Measurements from ENCODE around the gene C10orf95. TPM values are rescaled to one million over a fixed set of nuclear protein-coding genes. Genes with fewer than 3 reads are reported as not detected.

C10orf95 gene
- total and polyA plus RNA-seq, 2 donors (not counting 3 experiments of a cell fraction or from before 2014, with no cell fraction given) = 0.08 TPM; not detected in 1

DNA sequence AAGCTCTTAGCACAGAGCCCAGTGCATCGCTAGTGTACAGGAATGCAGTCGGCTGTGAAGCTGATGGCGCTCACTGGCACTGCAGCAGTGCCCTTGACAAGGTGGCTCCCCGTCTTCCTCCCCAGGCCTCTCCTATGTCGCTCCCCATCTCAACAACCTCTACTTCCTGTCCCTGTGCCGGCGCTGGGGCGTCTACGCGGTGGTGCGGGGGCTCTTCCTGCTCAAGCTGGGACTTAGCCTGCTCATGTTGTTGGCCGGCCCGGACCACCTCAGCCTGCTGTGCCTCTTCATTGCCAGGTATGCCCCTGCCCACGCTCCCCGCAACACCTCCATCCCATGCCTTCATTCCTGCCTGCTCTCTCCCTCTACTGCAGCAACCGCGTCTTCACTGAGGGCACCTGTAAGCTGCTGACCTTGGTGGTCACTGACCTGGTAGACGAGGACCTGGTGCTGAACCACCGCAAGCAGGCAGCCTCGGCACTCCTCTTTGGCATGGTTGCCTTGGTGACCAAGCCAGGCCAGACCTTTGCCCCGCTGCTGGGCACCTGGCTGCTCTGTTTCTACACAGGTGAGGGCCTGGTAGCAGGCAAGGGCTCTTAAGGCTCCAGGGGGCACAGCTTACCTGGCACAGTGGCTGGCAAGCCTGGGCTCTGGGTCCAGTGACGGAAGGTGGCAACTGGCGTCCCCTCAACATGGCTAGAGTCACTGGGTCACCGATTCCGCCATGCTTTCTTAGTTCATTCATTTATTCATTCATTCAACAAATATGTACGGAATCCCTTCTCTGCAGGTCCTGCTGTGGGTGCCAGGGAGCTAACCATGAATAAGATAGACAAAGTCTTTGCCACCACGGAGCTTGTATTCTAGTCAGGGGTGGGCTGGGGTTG is 22.3 kb upstream of the C10orf95 start:
- Histone ChIP-seq H3K79me2 (ENCODE audit: control insufficient read depth, insufficient read depth, low read length) (no peaks in the 10 kb centered on the region), H2AFZ (ENCODE audit: low read depth, low read length) (no peak overlapping the region), H3K4me2 (ENCODE audit: insufficient read depth, low read length) (no peak overlapping the region), H3K36me3 (ENCODE audit: control insufficient read depth in 2 of 2, extremely low read depth in 1 of 2, insufficient read depth in 2 of 2, low read length in 2 of 2) (no peaks in the 10 kb centered on the region), H3K27ac (ENCODE audit: insufficient read depth, low read depth, low read length) (no peak overlapping the region), H3K9ac (replicated peaks; ENCODE audit: extremely low read depth, insufficient read depth, low read length) (no peak overlapping the region), H3K27me3 (ENCODE audit: control insufficient read depth in 2 of 2, insufficient read depth in 2 of 2, low read length in 2 of 2) (no peaks in the 10 kb centered on the region), H3K9me3 (replicated peaks; ENCODE audit: control insufficient read depth, insufficient read depth, low read length) (no peaks in the 10 kb centered on the region), H3K9me1 (replicated peaks; ENCODE audit: control insufficient read depth, extremely low read depth, insufficient read depth, low read length) (no peaks in the 10 kb centered on the region), H4K20me1 (replicated peaks; ENCODE audit: control insufficient read depth, extremely low read depth, insufficient read depth, low read length) (no peaks in the 10 kb centered on the region), H3K4me3 (replicated peaks in 1 of 3; ENCODE audit: insufficient read depth in 1 of 3, low read depth in 1 of 3, low read length in 3 of 3) (no peak overlapping the region), H3K4me1 (ENCODE audit: control insufficient read depth, extremely low read depth, insufficient read depth, low read length) (no peaks in the 10 kb centered on the region)
- ChIA-PET CTCF (interaction anchor here (0.9 to 1.0 kb wide), 2 partner anchors 110 to 304 kb away, joined by 4 to 5 read pairs; no protein-coding TSS in a partner anchor), POLR2A (no interaction called here)
- TF ChIP-seq, protein P1, sequence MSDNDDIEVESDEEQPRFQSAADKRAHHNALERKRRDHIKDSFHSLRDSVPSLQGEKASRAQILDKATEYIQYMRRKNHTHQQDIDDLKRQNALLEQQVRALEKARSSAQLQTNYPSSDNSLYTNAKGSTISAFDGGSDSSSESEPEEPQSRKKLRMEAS (IDR thresholded peaks at IDR 0.05; ENCODE audit: insufficient read depth, insufficient read length) = no peak
- TF ChIP-seq FOS (IDR thresholded peaks at IDR 0.05; ENCODE audit: borderline replicate concordance, insufficient read depth, low read length) = no peak
- TF ChIP-seq, protein P2, sequence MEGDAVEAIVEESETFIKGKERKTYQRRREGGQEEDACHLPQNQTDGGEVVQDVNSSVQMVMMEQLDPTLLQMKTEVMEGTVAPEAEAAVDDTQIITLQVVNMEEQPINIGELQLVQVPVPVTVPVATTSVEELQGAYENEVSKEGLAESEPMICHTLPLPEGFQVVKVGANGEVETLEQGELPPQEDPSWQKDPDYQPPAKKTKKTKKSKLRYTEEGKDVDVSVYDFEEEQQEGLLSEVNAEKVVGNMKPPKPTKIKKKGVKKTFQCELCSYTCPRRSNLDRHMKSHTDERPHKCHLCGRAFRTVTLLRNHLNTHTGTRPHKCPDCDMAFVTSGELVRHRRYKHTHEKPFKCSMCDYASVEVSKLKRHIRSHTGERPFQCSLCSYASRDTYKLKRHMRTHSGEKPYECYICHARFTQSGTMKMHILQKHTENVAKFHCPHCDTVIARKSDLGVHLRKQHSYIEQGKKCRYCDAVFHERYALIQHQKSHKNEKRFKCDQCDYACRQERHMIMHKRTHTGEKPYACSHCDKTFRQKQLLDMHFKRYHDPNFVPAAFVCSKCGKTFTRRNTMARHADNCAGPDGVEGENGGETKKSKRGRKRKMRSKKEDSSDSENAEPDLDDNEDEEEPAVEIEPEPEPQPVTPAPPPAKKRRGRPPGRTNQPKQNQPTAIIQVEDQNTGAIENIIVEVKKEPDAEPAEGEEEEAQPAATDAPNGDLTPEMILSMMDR (IDR thresholded peaks at IDR 0.05; ENCODE audit: extremely low read depth in 1 of 2, insufficient read depth in 1 of 2, low read depth in 1 of 2, low read length in 2 of 2) = no peak
- TF ChIP-seq POLR2A (IDR thresholded peaks at IDR 0.05; ENCODE audit: low read depth, low read length) = no peak
- TF ChIP-seq EZH2 (IDR thresholded peaks at IDR 0.05; ENCODE audit: borderline replicate concordance, low read depth, low read length, severe bottlenecking) = no peak
- no peak for TF ChIP-seq POLR2AphosphoS5 (IDR thresholded peaks at IDR 0.05; ENCODE audit: insufficient read depth, low read depth, low read length)
- no peak for TF ChIP-seq MYC (IDR thresholded peaks at IDR 0.05; ENCODE audit: low read depth, low read length)
- TF ChIP-seq JUN (IDR thresholded peaks at IDR 0.05; ENCODE audit: borderline replicate concordance, insufficient read depth, insufficient read length, low read depth) = no peak
- TF ChIP-seq GATA2 (IDR thresholded peaks at IDR 0.05; ENCODE audit: insufficient read depth, insufficient read length, low read depth, low read length) = no peak
- FAIRE-seq (no peak), DNase-seq (ENCODE audit: low read depth, low spot score) (no peak)
- intact Hi-C loops (cut with micrococcal nuclease) (no loop called here), dilution Hi-C loops (cut with MboI; ENCODE audit: extremely low pct_ligation_motif_present, low sequenced_read_pairs) (no loop called here)
- BruUV-seq (replicated peaks) = TSS peak; percentile 1
